ENCODE results near the gene ZFYVE19. TPM values are rescaled to one million over a fixed set of nuclear protein-coding genes. Genes with fewer than 3 reads are reported as not detected.

The ZFYVE19 gene
- total and polyA plus RNA-seq, 2 experiments from 2014 or later: 8.5 to 22.7 TPM

DNA sequence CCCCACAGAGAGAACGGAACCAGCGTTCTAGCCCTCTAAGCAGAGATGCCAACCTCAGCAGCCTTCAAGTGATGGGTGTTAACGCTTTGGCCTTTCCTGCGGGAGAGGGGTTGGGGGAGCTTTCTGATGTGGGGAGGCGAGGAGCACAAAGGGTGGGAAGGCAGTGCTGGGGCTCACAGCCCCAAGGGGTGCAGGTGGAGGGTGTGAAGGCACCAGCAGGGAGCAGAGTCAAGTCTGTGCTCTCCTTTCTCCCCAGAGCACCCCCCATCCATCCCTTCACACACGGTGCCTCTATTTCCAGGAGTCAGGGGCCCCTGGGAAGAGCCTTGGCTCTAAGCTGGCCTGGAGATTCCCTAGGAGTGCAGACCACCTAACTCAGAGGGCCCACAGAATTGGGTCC is 33.0 kb upstream of the ZFYVE19 start:
- DNase-seq (ENCODE audit: low spot score) (no peak), ATAC-seq (no peak)
- Histone ChIP-seq H3K27me3 (ENCODE audit: insufficient read depth) (no peaks in the 10 kb centered on the region), H3K4me3 (no peak overlapping the region), H2AFZ (no peak overlapping the region), H3K79me2 (replicated peaks; ENCODE audit: insufficient read depth) (no peaks in the 10 kb centered on the region), H3F3A (replicated peaks; ENCODE audit: low read depth) (no peaks in the 10 kb centered on the region), H3K4me2 (no peak overlapping the region), H3K36me3 (ENCODE audit: insufficient read depth) (peaks cover 1% of the 10 kb centered on the region), H4K20me1 (replicated peaks; ENCODE audit: insufficient read depth) (no peaks in the 10 kb centered on the region), H3K27ac (ENCODE audit: low read depth) (no peak overlapping the region), H3K4me1 (ENCODE audit: insufficient read depth) (no peaks in the 10 kb centered on the region), H3K9me2 (ENCODE audit: insufficient read depth) (no peaks in the 10 kb centered on the region)
- TF ChIP-seq CREB1 (CRISPR knock-in tag; IDR thresholded peaks at IDR 0.05; ENCODE audit: low read depth) (no peak), ZNF331 (CRISPR knock-in tag; IDR thresholded peaks at IDR 0.05; ENCODE audit: low read depth) (no peak), POLR2AphosphoS5 (IDR thresholded peaks at IDR 0.05; ENCODE audit: low read depth) (no peak), ZNF114 (CRISPR knock-in tag; IDR thresholded peaks at IDR 0.05) (no peak), JUNB (IDR thresholded peaks at IDR 0.05; ENCODE audit: unreplicated experiment) (no peak), STAT1 (IDR thresholded peaks at IDR 0.05; ENCODE audit: unreplicated experiment) (no peak), EZH2 (IDR thresholded peaks at IDR 0.05; ENCODE audit: low read depth, unreplicated experiment) (no peak), NANOG (IDR thresholded peaks at IDR 0.05; ENCODE audit: borderline replicate concordance) (no peak), EZH2phosphoT487 (IDR thresholded peaks at IDR 0.05; ENCODE audit: unreplicated experiment) (no peak)
- TF ChIP-seq, protein P1, sequence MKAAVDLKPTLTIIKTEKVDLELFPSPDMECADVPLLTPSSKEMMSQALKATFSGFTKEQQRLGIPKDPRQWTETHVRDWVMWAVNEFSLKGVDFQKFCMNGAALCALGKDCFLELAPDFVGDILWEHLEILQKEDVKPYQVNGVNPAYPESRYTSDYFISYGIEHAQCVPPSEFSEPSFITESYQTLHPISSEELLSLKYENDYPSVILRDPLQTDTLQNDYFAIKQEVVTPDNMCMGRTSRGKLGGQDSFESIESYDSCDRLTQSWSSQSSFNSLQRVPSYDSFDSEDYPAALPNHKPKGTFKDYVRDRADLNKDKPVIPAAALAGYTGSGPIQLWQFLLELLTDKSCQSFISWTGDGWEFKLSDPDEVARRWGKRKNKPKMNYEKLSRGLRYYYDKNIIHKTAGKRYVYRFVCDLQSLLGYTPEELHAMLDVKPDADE (IDR thresholded peaks at IDR 0.05): no peak
- TF ChIP-seq, protein P2, sequence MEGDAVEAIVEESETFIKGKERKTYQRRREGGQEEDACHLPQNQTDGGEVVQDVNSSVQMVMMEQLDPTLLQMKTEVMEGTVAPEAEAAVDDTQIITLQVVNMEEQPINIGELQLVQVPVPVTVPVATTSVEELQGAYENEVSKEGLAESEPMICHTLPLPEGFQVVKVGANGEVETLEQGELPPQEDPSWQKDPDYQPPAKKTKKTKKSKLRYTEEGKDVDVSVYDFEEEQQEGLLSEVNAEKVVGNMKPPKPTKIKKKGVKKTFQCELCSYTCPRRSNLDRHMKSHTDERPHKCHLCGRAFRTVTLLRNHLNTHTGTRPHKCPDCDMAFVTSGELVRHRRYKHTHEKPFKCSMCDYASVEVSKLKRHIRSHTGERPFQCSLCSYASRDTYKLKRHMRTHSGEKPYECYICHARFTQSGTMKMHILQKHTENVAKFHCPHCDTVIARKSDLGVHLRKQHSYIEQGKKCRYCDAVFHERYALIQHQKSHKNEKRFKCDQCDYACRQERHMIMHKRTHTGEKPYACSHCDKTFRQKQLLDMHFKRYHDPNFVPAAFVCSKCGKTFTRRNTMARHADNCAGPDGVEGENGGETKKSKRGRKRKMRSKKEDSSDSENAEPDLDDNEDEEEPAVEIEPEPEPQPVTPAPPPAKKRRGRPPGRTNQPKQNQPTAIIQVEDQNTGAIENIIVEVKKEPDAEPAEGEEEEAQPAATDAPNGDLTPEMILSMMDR (conservative IDR thresholded peaks at IDR 0.05; ENCODE audit: low read depth in 2 of 2): no peak
- TF ChIP-seq, protein P3, sequence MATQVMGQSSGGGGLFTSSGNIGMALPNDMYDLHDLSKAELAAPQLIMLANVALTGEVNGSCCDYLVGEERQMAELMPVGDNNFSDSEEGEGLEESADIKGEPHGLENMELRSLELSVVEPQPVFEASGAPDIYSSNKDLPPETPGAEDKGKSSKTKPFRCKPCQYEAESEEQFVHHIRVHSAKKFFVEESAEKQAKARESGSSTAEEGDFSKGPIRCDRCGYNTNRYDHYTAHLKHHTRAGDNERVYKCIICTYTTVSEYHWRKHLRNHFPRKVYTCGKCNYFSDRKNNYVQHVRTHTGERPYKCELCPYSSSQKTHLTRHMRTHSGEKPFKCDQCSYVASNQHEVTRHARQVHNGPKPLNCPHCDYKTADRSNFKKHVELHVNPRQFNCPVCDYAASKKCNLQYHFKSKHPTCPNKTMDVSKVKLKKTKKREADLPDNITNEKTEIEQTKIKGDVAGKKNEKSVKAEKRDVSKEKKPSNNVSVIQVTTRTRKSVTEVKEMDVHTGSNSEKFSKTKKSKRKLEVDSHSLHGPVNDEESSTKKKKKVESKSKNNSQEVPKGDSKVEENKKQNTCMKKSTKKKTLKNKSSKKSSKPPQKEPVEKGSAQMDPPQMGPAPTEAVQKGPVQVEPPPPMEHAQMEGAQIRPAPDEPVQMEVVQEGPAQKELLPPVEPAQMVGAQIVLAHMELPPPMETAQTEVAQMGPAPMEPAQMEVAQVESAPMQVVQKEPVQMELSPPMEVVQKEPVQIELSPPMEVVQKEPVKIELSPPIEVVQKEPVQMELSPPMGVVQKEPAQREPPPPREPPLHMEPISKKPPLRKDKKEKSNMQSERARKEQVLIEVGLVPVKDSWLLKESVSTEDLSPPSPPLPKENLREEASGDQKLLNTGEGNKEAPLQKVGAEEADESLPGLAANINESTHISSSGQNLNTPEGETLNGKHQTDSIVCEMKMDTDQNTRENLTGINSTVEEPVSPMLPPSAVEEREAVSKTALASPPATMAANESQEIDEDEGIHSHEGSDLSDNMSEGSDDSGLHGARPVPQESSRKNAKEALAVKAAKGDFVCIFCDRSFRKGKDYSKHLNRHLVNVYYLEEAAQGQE (IDR thresholded peaks at IDR 0.05; ENCODE audit: unreplicated experiment): no peak
- TF ChIP-seq, protein P4, sequence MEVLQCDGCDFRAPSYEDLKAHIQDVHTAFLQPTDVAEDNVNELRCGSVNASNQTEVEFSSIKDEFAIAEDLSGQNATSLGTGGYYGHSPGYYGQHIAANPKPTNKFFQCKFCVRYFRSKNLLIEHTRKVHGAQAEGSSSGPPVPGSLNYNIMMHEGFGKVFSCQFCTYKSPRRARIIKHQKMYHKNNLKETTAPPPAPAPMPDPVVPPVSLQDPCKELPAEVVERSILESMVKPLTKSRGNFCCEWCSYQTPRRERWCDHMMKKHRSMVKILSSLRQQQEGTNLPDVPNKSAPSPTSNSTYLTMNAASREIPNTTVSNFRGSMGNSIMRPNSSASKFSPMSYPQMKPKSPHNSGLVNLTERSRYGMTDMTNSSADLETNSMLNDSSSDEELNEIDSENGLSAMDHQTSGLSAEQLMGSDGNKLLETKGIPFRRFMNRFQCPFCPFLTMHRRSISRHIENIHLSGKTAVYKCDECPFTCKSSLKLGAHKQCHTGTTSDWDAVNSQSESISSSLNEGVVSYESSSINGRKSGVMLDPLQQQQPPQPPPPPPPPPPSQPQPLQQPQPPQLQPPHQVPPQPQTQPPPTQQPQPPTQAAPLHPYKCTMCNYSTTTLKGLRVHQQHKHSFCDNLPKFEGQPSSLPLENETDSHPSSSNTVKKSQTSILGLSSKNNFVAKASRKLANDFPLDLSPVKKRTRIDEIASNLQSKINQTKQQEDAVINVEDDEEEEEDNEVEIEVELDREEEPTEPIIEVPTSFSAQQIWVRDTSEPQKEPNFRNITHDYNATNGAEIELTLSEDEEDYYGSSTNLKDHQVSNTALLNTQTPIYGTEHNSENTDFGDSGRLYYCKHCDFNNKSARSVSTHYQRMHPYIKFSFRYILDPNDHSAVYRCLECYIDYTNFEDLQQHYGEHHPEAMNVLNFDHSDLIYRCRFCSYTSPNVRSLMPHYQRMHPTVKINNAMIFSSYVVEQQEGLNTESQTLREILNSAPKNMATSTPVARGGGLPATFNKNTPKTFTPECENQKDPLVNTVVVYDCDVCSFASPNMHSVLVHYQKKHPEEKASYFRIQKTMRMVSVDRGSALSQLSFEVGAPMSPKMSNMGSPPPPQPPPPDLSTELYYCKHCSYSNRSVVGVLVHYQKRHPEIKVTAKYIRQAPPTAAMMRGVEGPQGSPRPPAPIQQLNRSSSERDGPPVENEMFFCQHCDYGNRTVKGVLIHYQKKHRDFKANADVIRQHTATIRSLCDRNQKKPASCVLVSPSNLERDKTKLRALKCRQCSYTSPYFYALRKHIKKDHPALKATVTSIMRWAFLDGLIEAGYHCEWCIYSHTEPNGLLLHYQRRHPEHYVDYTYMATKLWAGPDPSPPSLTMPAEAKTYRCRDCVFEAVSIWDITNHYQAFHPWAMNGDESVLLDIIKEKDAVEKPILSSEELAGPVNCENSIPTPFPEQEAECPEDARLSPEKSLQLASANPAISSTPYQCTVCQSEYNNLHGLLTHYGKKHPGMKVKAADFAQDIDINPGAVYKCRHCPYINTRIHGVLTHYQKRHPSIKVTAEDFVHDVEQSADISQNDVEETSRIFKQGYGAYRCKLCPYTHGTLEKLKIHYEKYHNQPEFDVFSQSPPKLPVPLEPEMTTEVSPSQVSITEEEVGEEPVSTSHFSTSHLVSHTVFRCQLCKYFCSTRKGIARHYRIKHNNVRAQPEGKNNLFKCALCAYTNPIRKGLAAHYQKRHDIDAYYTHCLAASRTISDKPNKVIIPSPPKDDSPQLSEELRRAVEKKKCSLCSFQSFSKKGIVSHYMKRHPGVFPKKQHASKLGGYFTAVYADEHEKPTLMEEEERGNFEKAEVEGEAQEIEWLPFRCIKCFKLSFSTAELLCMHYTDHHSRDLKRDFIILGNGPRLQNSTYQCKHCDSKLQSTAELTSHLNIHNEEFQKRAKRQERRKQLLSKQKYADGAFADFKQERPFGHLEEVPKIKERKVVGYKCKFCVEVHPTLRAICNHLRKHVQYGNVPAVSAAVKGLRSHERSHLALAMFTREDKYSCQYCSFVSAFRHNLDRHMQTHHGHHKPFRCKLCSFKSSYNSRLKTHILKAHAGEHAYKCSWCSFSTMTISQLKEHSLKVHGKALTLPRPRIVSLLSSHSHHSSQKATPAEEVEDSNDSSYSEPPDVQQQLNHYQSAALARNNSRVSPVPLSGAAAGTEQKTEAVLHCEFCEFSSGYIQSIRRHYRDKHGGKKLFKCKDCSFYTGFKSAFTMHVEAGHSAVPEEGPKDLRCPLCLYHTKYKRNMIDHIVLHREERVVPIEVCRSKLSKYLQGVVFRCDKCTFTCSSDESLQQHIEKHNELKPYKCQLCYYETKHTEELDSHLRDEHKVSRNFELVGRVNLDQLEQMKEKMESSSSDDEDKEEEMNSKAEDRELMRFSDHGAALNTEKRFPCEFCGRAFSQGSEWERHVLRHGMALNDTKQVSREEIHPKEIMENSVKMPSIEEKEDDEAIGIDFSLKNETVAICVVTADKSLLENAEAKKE (CRISPR knock-in tag; IDR thresholded peaks at IDR 0.05): no peak
- Mint-ChIP-seq H3K4me1 (peaks cover 9% of the 10 kb centered on the region; the same call in 2 of the 3 replicates), H3K27me3 (ENCODE audit: insufficient read depth, low read depth, poor library complexity) (peaks cover 15% of the 10 kb centered on the region), H3K27ac (no peak overlapping the region), H3K9me3 (no peaks in the 10 kb centered on the region), H3K36me3 (ENCODE audit: low read depth) (peaks cover 28% of the 10 kb centered on the region), H3K4me3 (no peak overlapping the region)
